OCI-LY3 (cell line): Measurements from ENCODE around the gene PRPSAP1.

ENCODE experiments used
- H2AFZ ChIP-seq: fragments of 200-600, 300-600 bp; shearing (Covaris generic); 2 replicates; pipeline ENCODE4 v1.6.0; 2014; ENCODE audit warnings: antibody characterized with exemption, low read depth, low read length
- H3K27ac ChIP-seq: fragments of 200-600, 300-600 bp; sonication (generic); 2 replicates; pipeline ENCODE4 v1.5.1; 2014; ENCODE audit warnings: mild to moderate bottlenecking, low read length, moderate library complexity, mixed read lengths
- H3K27me3 ChIP-seq: fragments of 200-600, 300-600 bp; sonication (generic); 2 replicates; pipeline ENCODE4 v1.6.1; 2014; ENCODE audit warnings: low read depth, low read length, mixed read lengths
- H3K36me3 ChIP-seq: fragments of 200-600, 300-600 bp; sonication (generic); replicated peaks from 2 replicates; pipeline ENCODE3; 2014; ENCODE audit warnings: low read depth, low read length, mixed read lengths
- H3K4me1 ChIP-seq: fragments of 300-600, 200-600 bp; sonication (generic); 2 replicates; pipeline ENCODE4 v1.6.1; 2014; ENCODE audit warnings: low read length, mixed read lengths
- H3K4me2 ChIP-seq: fragments of 200-600, 300-600 bp; sonication (generic); 2 replicates; pipeline ENCODE4 v1.6.1; 2014; ENCODE audit warnings: low read length, mixed read lengths
- H3K4me3 ChIP-seq: fragments of 300-600, 200-600 bp; sonication (generic); 2 replicates; pipeline ENCODE4 v1.5.1; 2014; ENCODE audit warnings: antibody characterized with exemption, mild to moderate bottlenecking, low read length, moderate library complexity
- H3K79me2 ChIP-seq: fragments of 300-600, 200-600 bp; shearing (Covaris generic); 2 replicates; pipeline ENCODE4 v1.6.1; 2014; ENCODE audit warnings: mild to moderate bottlenecking, low read length, mixed read lengths
- H3K9ac ChIP-seq: fragments of 300-600, 200-600 bp; shearing (Covaris generic); 2 replicates; pipeline ENCODE4 v1.6.0; 2014; ENCODE audit warnings: mild to moderate bottlenecking, low read length, moderate library complexity
- H3K9me3 ChIP-seq: fragments of 200-600, 300-600 bp; shearing (Covaris generic); 2 replicates; pipeline ENCODE4 v1.6.1; 2014; ENCODE audit warnings: low read length, mixed read lengths; ENCODE audit not compliant: insufficient read depth
- H4K20me1 ChIP-seq: fragments of 200-600, 300-600 bp; sonication (generic); 2 replicates; pipeline ENCODE4 v1.6.1; 2016; ENCODE audit warnings: low read length, mixed read lengths; ENCODE audit not compliant: insufficient read depth
- CTCF ChIP-seq: fragments of 200-600, 300-600 bp; sonication (generic); IDR thresholded peaks from 2 replicates; pipeline ENCODE4 v1.5.1; 2014; ENCODE audit warnings: antibody characterized with exemption, low read length, low read depth
- EZH2phosphoT487 ChIP-seq: fragments of 200-600 bp; shearing (Covaris generic); IDR thresholded peaks from 2 replicates; pipeline ENCODE4 v1.6.1; 2018; ENCODE audit warnings: antibody characterized with exemption, mixed run types, low read depth

The PRPSAP1 gene

GRCh38 chr17:76382351-76382802, 28.7 kb upstream of the PRPSAP1 start:
- Histone ChIP-seq H3K9ac (no peak overlapping the region), H3K4me1 (no peaks in the 10 kb centered on the region), H3K27ac (no peak overlapping the region), H3K79me2 (no peaks in the 10 kb centered on the region), H3K4me3 (no peak overlapping the region), H2AFZ (no peak overlapping the region), H4K20me1 (no peaks in the 10 kb centered on the region), H3K4me2 (no peak overlapping the region), H3K36me3 (no peaks in the 10 kb centered on the region), H3K27me3 (no peaks in the 10 kb centered on the region), H3K9me3 (no peaks in the 10 kb centered on the region)
- no peak for TF ChIP-seq EZH2phosphoT487
- TF ChIP-seq CTCF = no peak

GRCh38 chr17:76381633-76382350, 28.1 kb upstream of the PRPSAP1 start:
- Histone ChIP-seq H4K20me1 (no peaks in the 10 kb centered on the region), H3K79me2 (no peaks in the 10 kb centered on the region), H3K9ac (no peak overlapping the region), H2AFZ (no peak overlapping the region), H3K27ac (no peak overlapping the region), H3K4me3 (no peak overlapping the region), H3K27me3 (no peaks in the 10 kb centered on the region), H3K9me3 (no peaks in the 10 kb centered on the region), H3K36me3 (no peaks in the 10 kb centered on the region), H3K4me1 (no peaks in the 10 kb centered on the region), H3K4me2 (no peak overlapping the region)
- TF ChIP-seq CTCF (no peak), EZH2phosphoT487 (no peak)

GRCh38 chr17:76379646-76380376, 26.1 kb upstream of the PRPSAP1 start:
- Histone ChIP-seq H3K79me2 (no peaks in the 10 kb centered on the region), H3K4me1 (no peaks in the 10 kb centered on the region), H3K9me3 (no peaks in the 10 kb centered on the region), H3K27ac (no peak overlapping the region), H3K27me3 (no peaks in the 10 kb centered on the region), H2AFZ (no peak overlapping the region), H3K9ac (no peak overlapping the region), H3K36me3 (no peaks in the 10 kb centered on the region), H4K20me1 (no peaks in the 10 kb centered on the region), H3K4me3 (no peak overlapping the region), H3K4me2 (no peak overlapping the region)
- TF ChIP-seq EZH2phosphoT487 (no peak), CTCF (no peak)

- no peak overlapping the region for H2AFZ ChIP-seq
- no peaks in the 10 kb centered on the region for H3K4me1 ChIP-seq
- H3K27ac ChIP-seq = no peak overlapping the region
- H3K79me2 ChIP-seq = no peaks in the 10 kb centered on the region
- no peaks in the 10 kb centered on the region for H3K9me3 ChIP-seq
- H3K4me3 ChIP-seq = no peak overlapping the region
- no peaks in the 10 kb centered on the region for H4K20me1 ChIP-seq
- no peaks in the 10 kb centered on the region for H3K27me3 ChIP-seq
- no peak overlapping the region for H3K4me2 ChIP-seq
- no peaks in the 10 kb centered on the region for H3K36me3 ChIP-seq
- TF ChIP-seq CTCF = no peak
- no peak for TF ChIP-seq EZH2phosphoT487
- H3K9ac ChIP-seq = no peak overlapping the region
Measured at GRCh38 chr17:76379275-76379641, 25.5 kb upstream of the PRPSAP1 start.
